Measurements from ENCODE around the gene CDNF. TPM values are rescaled to one million over a fixed set of nuclear protein-coding genes. Genes with fewer than 3 reads are reported as not detected.
"Not testable (repeated sequence)": the region's sequence is repeated elsewhere in the genome, so short reads cannot be mapped to it uniquely, and the experiment has no call there.

The CDNF gene
- 1 to 10 TPM; 2.1 to 3.1 (median 2.6) TPM for polyA plus RNA-seq (ENCODE audit: insufficient read length in 4 of 4)

- DNase-seq (ENCODE audit: low read depth in 4 of 4, low spot score in 3 of 4), result peak; percentile 99 to 100 (median 99)
These were observed at the start of gene CDNF, which contains the start of the genes HSPA14 and MSANTD7 for GRCh38 chr10:14837757-14838581. Gene CDNF (minus strand): TSS chr10:14838037. CDS start chr10:14837946, 91 bp downstream. Gene HSPA14 (plus strand): TSS chr10:14838306. CDS start chr10:14838403, 97 bp downstream. Gene MSANTD7 (plus strand): TSS chr10:14838306. CDS start chr10:14842285, 3,979 bp downstream.

- DNase-seq (ENCODE audit: low read depth in 4 of 4, low spot score in 3 of 4), result no peak
These were observed 46.2 kb upstream of the CDNF start for GRCh38 chr10:14884082-14884481.

GRCh38 chr10:14880229-14880628 is 42.4 kb upstream of the CDNF start:
- no peak for DNase-seq (ENCODE audit: low read depth in 4 of 4, low spot score in 3 of 4)

GRCh38 chr10:14879928-14880193 is 42.0 kb upstream of the CDNF start:
- peak in 1 of 4 donors; percentile 7 for DNase-seq (ENCODE audit: low read depth in 4 of 4, low spot score in 3 of 4)

GRCh38 chr10:14879124-14879927 is 41.5 kb upstream of the CDNF start:
- DNase-seq (ENCODE audit: low read depth in 4 of 4, low spot score in 3 of 4), result peak in 2 of 4 donors; percentile 10 to 14

- DNase-seq (ENCODE audit: low read depth in 4 of 4, low spot score in 3 of 4), result peak; percentile 81 to 93 (median 90)
These were observed 40.7 kb upstream of the CDNF start, which contains the start of gene SUV39H2 for GRCh38 chr10:14878266-14879123. Gene SUV39H2 (plus strand): TSS chr10:14878866. CDS start chr10:14878889, 23 bp downstream.

GRCh38 chr10:14876764-14877163 is 38.9 kb upstream of the CDNF start:
- no peak for DNase-seq (ENCODE audit: low read depth in 4 of 4, low spot score in 3 of 4)

GRCh38 chr10:14875941-14876340 is 38.1 kb upstream of the CDNF start:
- DNase-seq (ENCODE audit: low read depth in 4 of 4, low spot score in 3 of 4), result no peak

- DNase-seq (ENCODE audit: low read depth in 4 of 4, low spot score in 3 of 4), result no peak
These were observed 35.4 kb upstream of the CDNF start for GRCh38 chr10:14873090-14873760.

GRCh38 chr10:14864871-14865270 is 27.0 kb upstream of the CDNF start:
- not testable (repeated sequence) for DNase-seq (ENCODE audit: low read depth in 4 of 4, low spot score in 3 of 4)

- DNase-seq (ENCODE audit: low read depth in 4 of 4, low spot score in 3 of 4), result not testable (repeated sequence)
These were observed 26.6 kb upstream of the CDNF start for GRCh38 chr10:14864466-14864865.

GRCh38 chr10:14860791-14861190 is 23.0 kb upstream of the CDNF start:
- DNase-seq (ENCODE audit: low read depth in 4 of 4, low spot score in 3 of 4), result no peak

- no peak for DNase-seq (ENCODE audit: low read depth in 4 of 4, low spot score in 3 of 4)
These were observed 21.9 kb upstream of the CDNF start for GRCh38 chr10:14859775-14860174.

- no peak for DNase-seq (ENCODE audit: low read depth in 4 of 4, low spot score in 3 of 4)
These were observed 21.2 kb upstream of the CDNF start for GRCh38 chr10:14859043-14859442.

- DNase-seq (ENCODE audit: low read depth in 4 of 4, low spot score in 3 of 4), result no peak
These were observed 20.6 kb upstream of the CDNF start for GRCh38 chr10:14858338-14858960.

GRCh38 chr10:14855453-14855852 is 17.6 kb upstream of the CDNF start:
- no peak for DNase-seq (ENCODE audit: low read depth in 4 of 4, low spot score in 3 of 4)

- DNase-seq (ENCODE audit: low read depth in 4 of 4, low spot score in 3 of 4), result no peak
These were observed 14.4 kb upstream of the CDNF start for GRCh38 chr10:14852236-14852635.

- DNase-seq (ENCODE audit: low read depth in 4 of 4, low spot score in 3 of 4), result no peak
These were observed 7.1 kb upstream of the CDNF start for GRCh38 chr10:14844948-14845347.

GRCh38 chr10:14843327-14843988 is 5.6 kb upstream of the CDNF start:
- no peak for DNase-seq (ENCODE audit: low read depth in 4 of 4, low spot score in 3 of 4)
